Measurements from ENCODE around the gene IGFALS. TPM values are rescaled to one million over a fixed set of nuclear protein-coding genes. Genes with fewer than 3 reads are reported as not detected.

Gene IGFALS
- total RNA-seq, 3 donors from 2014 or later (not counting 1 experiment from before 2014, with no cell fraction given) = 0.47 to 1.1 (median 0.70) TPM

- ATAC-seq = no peak
- H3K4me1 ChIP-seq (ENCODE audit: control insufficient read depth, insufficient read depth, low read length) = peaks cover 45% of the 10 kb centered on the region
- peaks cover 14 to 21% of the 10 kb centered on the region in 2 donors for H3K4me1 Mint-ChIP-seq
- no peaks in the 10 kb centered on the region for H3K9me3 Mint-ChIP-seq
- no peaks in the 10 kb centered on the region for H3K36me3 Mint-ChIP-seq
- H3K9me3 ChIP-seq (ENCODE audit: control insufficient read depth, insufficient read depth, low read length) = no peaks in the 10 kb centered on the region
- H3K27ac ChIP-seq (ENCODE audit: low read length) = no peak overlapping the region
- peaks cover 19% of the 10 kb centered on the region for H3K36me3 ChIP-seq (ENCODE audit: control insufficient read depth, insufficient read depth, low read length)
- no peak overlapping the region for H3K27ac Mint-ChIP-seq
- WGBS (ENCODE audit: insufficient coverage) = 89% methylated on average over 7 of the region's 7 CpGs
- no peaks in the 10 kb centered on the region for H3K27me3 ChIP-seq (ENCODE audit: control insufficient read depth, insufficient read depth, low read length)
- intact Hi-C loops (cut with micrococcal nuclease) = loop anchor here (5.0 to 10.0 kb wide), 2 partner anchors 150 to 378 kb away; no protein-coding TSS in a partner anchor
- H3K27me3 Mint-ChIP-seq (ENCODE audit: low read depth in 2 of 2) = no peaks in the 10 kb centered on the region
- no peak overlapping the region for H3K4me3 Mint-ChIP-seq
- DNase-seq = no peak
- no peak for TF ChIP-seq CTCF (IDR thresholded peaks at IDR 0.05)
- no peak overlapping the region for H3K4me3 ChIP-seq (ENCODE audit: low read length)
Measured at GRCh38 chr16:1774448-1774780, 19.1 kb downstream of the IGFALS start.

- Mint-ChIP-seq H3K4me3 (peak overlapping the region; percentile 97), H3K9me3 (no peaks in the 10 kb centered on the region), H3K27ac (peak overlapping the region; percentile 31 to 54), H3K27me3 (ENCODE audit: low read depth in 2 of 2) (no peaks in the 10 kb centered on the region), H3K36me3 (no peaks in the 10 kb centered on the region), H3K4me1 (peaks cover 14 to 21% of the 10 kb centered on the region in 2 donors)
- WGBS (ENCODE audit: insufficient coverage) = 13% methylated on average over 45 of the region's 45 CpGs
- H3K9me3 ChIP-seq (ENCODE audit: control insufficient read depth, insufficient read depth, low read length) = no peaks in the 10 kb centered on the region
- ATAC-seq (no peak), DNase-seq (peak in 1 of 2 donors; percentile 47)
- peak overlapping the region; percentile 61 for H3K4me3 ChIP-seq (ENCODE audit: low read length)
- intact Hi-C loops (cut with micrococcal nuclease) = loop anchor here (1.0 to 10.0 kb wide), 3 partner anchors 8 to 378 kb away; partner anchors contain the start of genes NUBP2 and SPSB3
- H3K4me1 ChIP-seq (ENCODE audit: control insufficient read depth, insufficient read depth, low read length) = peaks cover 41% of the 10 kb centered on the region
- no peaks in the 10 kb centered on the region for H3K27me3 ChIP-seq (ENCODE audit: control insufficient read depth, insufficient read depth, low read length)
- H3K27ac ChIP-seq (ENCODE audit: low read length) = peak overlapping the region; percentile 54
- TF ChIP-seq CTCF (IDR thresholded peaks at IDR 0.05) = no peak
- H3K36me3 ChIP-seq (ENCODE audit: control insufficient read depth, insufficient read depth, low read length) = peaks cover 19% of the 10 kb centered on the region
Measured at GRCh38 chr16:1773703-1774447, 19.6 kb downstream of the IGFALS start.

- Histone ChIP-seq H3K9me3 (ENCODE audit: control insufficient read depth, insufficient read depth, low read length) (no peaks in the 10 kb centered on the region), H3K36me3 (ENCODE audit: control insufficient read depth, insufficient read depth, low read length) (peaks cover 23% of the 10 kb centered on the region), H3K27me3 (ENCODE audit: control insufficient read depth, insufficient read depth, low read length) (no peaks in the 10 kb centered on the region), H3K4me3 (ENCODE audit: low read length) (peak within 1 kb of the TSS; percentile 61), H3K4me1 (ENCODE audit: control insufficient read depth, insufficient read depth, low read length) (peaks cover 41% of the 10 kb centered on the region), H3K27ac (ENCODE audit: low read length) (peak within 1 kb of the TSS; percentile 54)
- no peaks in the 10 kb centered on the region for H3K9me3 Mint-ChIP-seq
- peak within 1 kb of the TSS; percentile 97 for H3K4me3 Mint-ChIP-seq
- under 1% methylated on average over 108 of the region's 108 CpGs for WGBS (ENCODE audit: insufficient coverage)
- no peaks in the 10 kb centered on the region for H3K27me3 Mint-ChIP-seq (ENCODE audit: low read depth in 2 of 2)
- H3K4me1 Mint-ChIP-seq = peaks cover 14 to 21% of the 10 kb centered on the region in 2 donors
- H3K36me3 Mint-ChIP-seq = no peaks in the 10 kb centered on the region
- peak within 1 kb of the TSS; percentile 87 to 88 for H3K27ac Mint-ChIP-seq
- intact Hi-C loops (cut with micrococcal nuclease) = loop anchor here (1.0 to 10.0 kb wide), 3 partner anchors 9 to 379 kb away; partner anchors contain the start of genes NUBP2 and SPSB3
- TF ChIP-seq CTCF (IDR thresholded peaks at IDR 0.05) = peak; percentile 92
- DNase-seq = peak; percentile 79 to 89
- ATAC-seq = peak; percentile 65 to 80 (median 66)
Measured at GRCh38 chr16:1772908-1773702, 20.4 kb downstream of the IGFALS start, which contains the start of gene MRPS34. MRPS34 (minus strand) TSS chr16:1773134; CDS start chr16:1773119, 15 bp downstream.
